ENCODE results near the gene SERF2. TPM values are rescaled to one million over a fixed set of nuclear protein-coding genes. Genes with fewer than 3 reads are reported as not detected.
A peak's percentile ranks its signal among the peaks of the same experiment; 100 is the strongest.

The SERF2 gene
- total RNA-seq, 1 donor from 2014 or later, result 845 TPM

DNA sequence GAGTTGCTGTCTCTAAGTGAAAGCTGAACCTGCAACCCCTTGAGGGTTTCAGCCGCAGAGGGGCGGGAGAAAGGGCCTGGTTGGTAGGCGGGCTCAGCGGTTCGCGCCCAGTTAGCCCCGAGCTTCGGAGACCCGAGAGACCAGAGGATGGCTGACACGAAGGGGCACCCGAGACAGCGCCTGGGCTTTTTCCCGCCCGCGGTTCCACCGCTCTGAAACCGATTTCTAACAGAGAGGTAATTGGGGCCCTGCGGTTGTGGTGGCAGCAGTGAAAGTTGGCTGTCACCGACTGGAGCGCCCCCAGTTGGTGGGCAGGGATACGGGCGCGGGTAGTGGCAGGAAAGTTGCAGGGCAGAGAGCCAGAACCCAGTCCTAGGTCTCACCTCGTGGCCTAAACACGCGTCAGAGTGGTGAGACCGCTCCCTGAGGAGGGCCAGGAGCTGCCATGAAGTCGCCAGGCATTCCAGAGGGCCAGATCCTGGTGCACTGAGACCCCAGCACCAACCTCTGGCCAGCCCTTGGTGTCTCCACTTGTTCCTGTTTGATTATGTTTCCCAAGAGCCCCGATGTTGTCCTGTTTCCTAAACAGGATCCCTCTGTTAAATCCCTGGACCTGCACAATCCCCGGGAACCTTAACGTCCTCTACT, 14.7 kb upstream of the SERF2 start:
- no peaks in the 10 kb centered on the region for H3K9me3 Mint-ChIP-seq (ENCODE audit: unreplicated experiment)
- peaks cover 7% of the 10 kb centered on the region for H3K4me1 Mint-ChIP-seq (ENCODE audit: unreplicated experiment)
- H3K27me3 Mint-ChIP-seq (ENCODE audit: unreplicated experiment), result peaks cover 9% of the 10 kb centered on the region
- peaks cover 12% of the 10 kb centered on the region for H3K36me3 Mint-ChIP-seq (ENCODE audit: low read depth, unreplicated experiment)
- TF ChIP-seq CTCF (IDR thresholded peaks at IDR 0.05; ENCODE audit: unreplicated experiment), result peak; percentile 65
- H3K27ac Mint-ChIP-seq (ENCODE audit: unreplicated experiment), result no peak overlapping the region
- peak; percentile 71 for DNase-seq (ENCODE audit: low spot score)
- peak overlapping the region; percentile 78 for H3K4me3 Mint-ChIP-seq (ENCODE audit: unreplicated experiment)

DNA sequence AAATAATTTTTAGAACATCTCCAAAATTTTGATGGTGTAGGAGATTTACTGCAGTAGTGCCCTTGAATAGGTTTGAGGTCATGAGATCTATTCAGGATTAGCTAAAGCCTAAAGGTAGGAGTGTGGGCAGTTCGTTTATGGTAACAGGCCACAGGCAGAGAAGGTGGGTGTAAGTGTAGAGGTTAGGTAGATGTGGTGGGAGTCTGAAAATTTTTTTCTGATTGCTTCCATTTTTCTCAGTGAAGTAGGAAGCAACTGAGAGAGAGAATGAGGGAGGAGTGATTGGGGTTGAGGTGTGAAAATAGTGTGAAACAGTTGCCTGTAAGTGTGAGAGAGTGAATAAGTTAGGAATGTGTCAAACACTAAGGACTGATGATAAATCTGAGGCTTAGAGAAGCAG, 13.1 kb upstream of the SERF2 start:
- DNase-seq (ENCODE audit: low spot score), result no peak
- peaks cover 9% of the 10 kb centered on the region for H3K4me1 Mint-ChIP-seq (ENCODE audit: unreplicated experiment)
- H3K27me3 Mint-ChIP-seq (ENCODE audit: unreplicated experiment), result peaks cover 9% of the 10 kb centered on the region
- no peak for TF ChIP-seq CTCF (IDR thresholded peaks at IDR 0.05; ENCODE audit: unreplicated experiment)
- H3K27ac Mint-ChIP-seq (ENCODE audit: unreplicated experiment), result no peak overlapping the region
- H3K4me3 Mint-ChIP-seq (ENCODE audit: unreplicated experiment), result no peak overlapping the region
- no peaks in the 10 kb centered on the region for H3K9me3 Mint-ChIP-seq (ENCODE audit: unreplicated experiment)
- peaks cover 6% of the 10 kb centered on the region for H3K36me3 Mint-ChIP-seq (ENCODE audit: low read depth, unreplicated experiment)

DNA sequence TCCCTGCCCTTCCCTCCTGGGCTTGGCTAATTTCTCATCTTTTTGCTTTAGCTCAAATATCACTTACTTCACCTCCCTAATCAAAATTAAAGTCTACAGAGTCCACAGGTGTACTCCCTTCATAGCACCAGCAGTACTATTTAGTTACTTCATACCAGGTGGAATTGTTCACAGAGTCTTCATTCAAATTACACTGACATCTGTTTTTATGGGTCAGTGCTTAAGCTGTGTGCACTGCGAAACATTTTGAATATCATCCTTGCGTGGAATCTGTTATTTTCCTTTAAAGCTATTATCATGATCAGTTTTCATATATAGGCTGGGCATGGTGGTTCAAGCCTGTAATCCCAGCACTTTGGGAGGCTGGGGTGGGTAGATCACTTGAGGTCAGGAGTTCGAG, 2.7 kb upstream of the SERF2 start:
- H3K4me1 Mint-ChIP-seq (ENCODE audit: unreplicated experiment), result peaks cover 22% of the 10 kb centered on the region
- H3K36me3 Mint-ChIP-seq (ENCODE audit: low read depth, unreplicated experiment), result peaks cover 16% of the 10 kb centered on the region
- H3K27me3 Mint-ChIP-seq (ENCODE audit: unreplicated experiment), result peaks cover 23% of the 10 kb centered on the region
- no peak overlapping the region for H3K4me3 Mint-ChIP-seq (ENCODE audit: unreplicated experiment)
- DNase-seq (ENCODE audit: low spot score), result no peak
- TF ChIP-seq CTCF (IDR thresholded peaks at IDR 0.05; ENCODE audit: unreplicated experiment), result no peak
- H3K9me3 Mint-ChIP-seq (ENCODE audit: unreplicated experiment), result no peaks in the 10 kb centered on the region
- H3K27ac Mint-ChIP-seq (ENCODE audit: unreplicated experiment), result no peak overlapping the region

- Mint-ChIP-seq H3K27me3 (ENCODE audit: unreplicated experiment) (peaks cover 27% of the 10 kb centered on the region), H3K4me1 (ENCODE audit: unreplicated experiment) (peaks cover 38% of the 10 kb centered on the region), H3K4me3 (ENCODE audit: unreplicated experiment) (peak overlapping the region; percentile 99), H3K27ac (ENCODE audit: unreplicated experiment) (peak overlapping the region; percentile 98), H3K9me3 (ENCODE audit: unreplicated experiment) (no peaks in the 10 kb centered on the region), H3K36me3 (ENCODE audit: low read depth, unreplicated experiment) (peaks cover 42% of the 10 kb centered on the region)
- no peak for TF ChIP-seq CTCF (IDR thresholded peaks at IDR 0.05; ENCODE audit: unreplicated experiment)
- peak; percentile 13 for DNase-seq (ENCODE audit: low spot score)
Observed at GRCh38 chr15:43792761-43793476, 799 bp downstream of the SERF2 start.

- DNase-seq (ENCODE audit: low spot score), result no peak
- H3K36me3 Mint-ChIP-seq (ENCODE audit: low read depth, unreplicated experiment), result peaks cover 48% of the 10 kb centered on the region
- H3K4me3 Mint-ChIP-seq (ENCODE audit: unreplicated experiment), result peak overlapping the region; percentile 99
- no peaks in the 10 kb centered on the region for H3K9me3 Mint-ChIP-seq (ENCODE audit: unreplicated experiment)
- TF ChIP-seq CTCF (IDR thresholded peaks at IDR 0.05; ENCODE audit: unreplicated experiment), result no peak
- H3K4me1 Mint-ChIP-seq (ENCODE audit: unreplicated experiment), result peaks cover 38% of the 10 kb centered on the region
- peaks cover 27% of the 10 kb centered on the region for H3K27me3 Mint-ChIP-seq (ENCODE audit: unreplicated experiment)
- H3K27ac Mint-ChIP-seq (ENCODE audit: unreplicated experiment), result peak overlapping the region; percentile 98
Observed at GRCh38 chr15:43793647-43794046, 1.5 kb downstream of the SERF2 start.
